Measurements from ENCODE around the gene PSMD14.
"Not testable (repeated sequence)": the region's sequence is repeated elsewhere in the genome, so short reads cannot be mapped to it uniquely, and the experiment has no call there.

Gene PSMD14

DNA sequence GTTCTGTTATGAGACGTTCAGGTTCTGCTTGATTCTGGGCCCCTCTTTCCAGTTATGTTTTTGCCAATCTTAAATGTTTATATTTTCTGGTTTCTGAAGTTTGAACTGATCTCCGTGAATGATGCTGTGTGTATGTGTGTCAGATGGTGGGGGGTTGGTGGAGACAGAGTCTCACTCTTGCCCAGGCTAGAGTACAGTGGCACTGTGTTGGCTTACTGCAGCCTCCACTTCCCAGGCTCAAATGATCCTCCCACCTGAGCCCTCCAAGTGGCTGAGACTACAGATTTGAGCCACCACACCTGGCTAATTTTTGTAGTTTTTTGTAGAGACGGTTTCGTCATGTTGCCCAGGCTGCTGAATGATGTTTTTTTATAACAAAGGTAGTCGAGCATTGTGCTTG, 45.9 kb downstream of the PSMD14 start:
- H3K27ac Mint-ChIP-seq = no peak overlapping the region
- peaks cover 19% of the 10 kb centered on the region for H3K36me3 Mint-ChIP-seq (ENCODE audit: low read depth)
- H3K27me3 Mint-ChIP-seq = no peaks in the 10 kb centered on the region
- peaks cover 14% of the 10 kb centered on the region for H3K4me1 Mint-ChIP-seq
- H3K4me3 Mint-ChIP-seq = no peak overlapping the region
- DNase-seq = no peak
- ATAC-seq = no peak
- H3K9me3 Mint-ChIP-seq = no peaks in the 10 kb centered on the region

- no peak for ATAC-seq
- Mint-ChIP-seq H3K4me1 (peaks cover 14% of the 10 kb centered on the region), H3K27ac (no peak overlapping the region), H3K9me3 (peaks cover 4% of the 10 kb centered on the region), H3K27me3 (no peaks in the 10 kb centered on the region), H3K36me3 (ENCODE audit: low read depth) (peaks cover 21% of the 10 kb centered on the region), H3K4me3 (no peak overlapping the region)
- no peak for DNase-seq
Measured at GRCh38 chr2:161355106-161355505, 46.9 kb downstream of the PSMD14 start.

- peaks cover 14% of the 10 kb centered on the region for H3K4me1 Mint-ChIP-seq
- ATAC-seq (no peak), DNase-seq (no peak)
- H3K27me3 Mint-ChIP-seq = no peaks in the 10 kb centered on the region
- H3K9me3 Mint-ChIP-seq = peaks cover 8% of the 10 kb centered on the region
- H3K4me3 Mint-ChIP-seq = no peak overlapping the region
- H3K36me3 Mint-ChIP-seq (ENCODE audit: low read depth) = peaks cover 24% of the 10 kb centered on the region
- no peak overlapping the region for H3K27ac Mint-ChIP-seq
Measured at GRCh38 chr2:161355983-161356382, 47.8 kb downstream of the PSMD14 start.

DNA sequence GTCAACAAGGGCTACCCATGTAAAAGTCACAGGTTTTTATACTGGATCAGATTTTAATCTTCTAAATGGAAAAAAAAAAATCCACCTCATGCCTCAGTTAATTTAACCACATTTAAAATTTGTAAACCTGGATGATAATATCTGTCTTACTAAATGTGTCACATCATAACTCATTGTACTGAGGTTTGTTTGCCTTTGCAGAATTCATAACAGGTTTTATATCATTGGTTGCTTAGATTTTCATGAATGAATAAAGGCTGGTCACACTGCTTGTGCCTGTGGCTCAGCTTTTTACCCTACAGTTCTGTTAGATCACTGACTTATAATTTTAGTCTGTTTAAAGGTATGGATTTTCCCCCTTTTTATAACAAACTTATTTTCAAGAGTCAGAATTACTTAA, 48.9 kb downstream of the PSMD14 start:
- ATAC-seq = peak; percentile 33

DNA sequence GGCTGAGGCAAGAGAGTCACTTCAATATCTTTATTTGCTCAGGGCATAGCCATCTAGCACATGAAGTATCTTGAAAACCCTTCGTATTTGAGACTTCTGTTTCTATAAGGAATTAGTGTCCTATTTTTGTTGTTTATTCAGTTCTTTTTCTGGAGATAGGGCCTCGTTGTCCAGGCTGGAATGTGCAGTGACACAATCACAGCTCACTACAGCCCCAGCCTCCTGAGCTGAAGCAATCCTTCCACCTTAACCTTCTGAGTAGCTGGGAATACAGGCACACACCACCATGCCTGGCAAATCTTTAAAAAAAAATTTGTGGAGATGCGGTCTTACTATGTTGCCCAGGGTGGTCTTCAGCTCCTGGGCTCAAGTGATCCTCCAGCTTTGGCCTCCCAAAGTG, 50.6 kb downstream of the PSMD14 start:
- Mint-ChIP-seq H3K4me3 (no peak overlapping the region), H3K36me3 (ENCODE audit: low read depth) (peaks cover 46% of the 10 kb centered on the region), H3K9me3 (peaks cover 26% of the 10 kb centered on the region), H3K27ac (no peak overlapping the region), H3K4me1 (peaks cover 8% of the 10 kb centered on the region), H3K27me3 (no peaks in the 10 kb centered on the region)
- ATAC-seq = no peak
- DNase-seq = no peak

More for the DNA sequence above, 48.9 kb downstream of the PSMD14 start:
- no peak for DNase-seq
- H3K4me1 Mint-ChIP-seq = peaks cover 14% of the 10 kb centered on the region
- H3K27me3 Mint-ChIP-seq = no peaks in the 10 kb centered on the region
- H3K27ac Mint-ChIP-seq = no peak overlapping the region
- H3K4me3 Mint-ChIP-seq = no peak overlapping the region
- peaks cover 18% of the 10 kb centered on the region for H3K9me3 Mint-ChIP-seq
- H3K36me3 Mint-ChIP-seq (ENCODE audit: low read depth) = peaks cover 33% of the 10 kb centered on the region

- DNase-seq, ATAC-seq, H3K4me3 Mint-ChIP-seq, H3K4me1 Mint-ChIP-seq, H3K27me3 Mint-ChIP-seq, H3K27ac Mint-ChIP-seq: not testable (repeated sequence)
- Mint-ChIP-seq H3K36me3 (ENCODE audit: low read depth) (peaks cover 41% of the 10 kb centered on the region), H3K9me3 (peaks cover 26% of the 10 kb centered on the region)
Measured at GRCh38 chr2:161360095-161360654, 52.0 kb downstream of the PSMD14 start.

- H3K27me3 Mint-ChIP-seq = no peaks in the 10 kb centered on the region
- no peak overlapping the region for H3K4me3 Mint-ChIP-seq
- H3K27ac Mint-ChIP-seq = no peak overlapping the region
- H3K36me3 Mint-ChIP-seq (ENCODE audit: low read depth) = peaks cover 51% of the 10 kb centered on the region
- ATAC-seq = no peak
- DNase-seq = no peak
- H3K9me3 Mint-ChIP-seq = peaks cover 26% of the 10 kb centered on the region
- H3K4me1 Mint-ChIP-seq = peaks cover 1% of the 10 kb centered on the region
Measured at GRCh38 chr2:161362568-161363166, 54.4 kb downstream of the PSMD14 start.

DNA sequence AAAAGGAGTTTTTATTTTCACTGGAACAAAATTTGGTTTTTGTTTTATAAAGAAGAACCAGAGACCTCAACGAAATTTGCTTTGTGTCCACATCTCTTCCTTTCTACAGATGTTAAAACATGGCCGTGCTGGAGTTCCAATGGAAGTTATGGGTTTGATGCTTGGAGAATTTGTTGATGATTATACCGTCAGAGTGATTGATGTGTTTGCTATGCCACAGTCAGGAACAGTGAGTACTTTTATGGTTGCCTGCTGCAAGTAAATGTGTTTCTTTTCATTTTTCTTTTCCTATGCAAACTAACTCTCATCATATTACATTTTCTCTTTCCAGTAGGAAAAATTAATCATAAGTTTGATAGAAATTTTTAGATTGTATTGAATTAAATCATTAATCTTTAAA, 59.5 kb downstream of the PSMD14 start:
- ATAC-seq (no peak), DNase-seq (no peak)
- H3K27ac Mint-ChIP-seq = no peak overlapping the region
- no peak overlapping the region for H3K4me3 Mint-ChIP-seq
- peaks cover 42% of the 10 kb centered on the region for H3K36me3 Mint-ChIP-seq (ENCODE audit: low read depth)
- peaks cover 7% of the 10 kb centered on the region for H3K9me3 Mint-ChIP-seq
- H3K27me3 Mint-ChIP-seq = no peaks in the 10 kb centered on the region
- H3K4me1 Mint-ChIP-seq = no peaks in the 10 kb centered on the region

GRCh38 chr2:161369311-161369710, 61.1 kb downstream of the PSMD14 start:
- no peak for ATAC-seq
- H3K4me1 Mint-ChIP-seq = no peaks in the 10 kb centered on the region
- H3K36me3 Mint-ChIP-seq (ENCODE audit: low read depth) = peaks cover 36% of the 10 kb centered on the region
- no peak overlapping the region for H3K4me3 Mint-ChIP-seq
- no peak overlapping the region for H3K27ac Mint-ChIP-seq
- H3K27me3 Mint-ChIP-seq = no peaks in the 10 kb centered on the region
- no peaks in the 10 kb centered on the region for H3K9me3 Mint-ChIP-seq
- no peak for DNase-seq

- no peak for DNase-seq
- Mint-ChIP-seq H3K27me3 (no peaks in the 10 kb centered on the region), H3K4me3 (no peak overlapping the region), H3K9me3 (no peaks in the 10 kb centered on the region), H3K36me3 (ENCODE audit: low read depth) (peaks cover 36% of the 10 kb centered on the region), H3K4me1 (no peaks in the 10 kb centered on the region), H3K27ac (no peak overlapping the region)
- ATAC-seq = no peak
Measured at GRCh38 chr2:161370981-161371380, 62.8 kb downstream of the PSMD14 start.

GRCh38 chr2:161371869-161372268, 63.6 kb downstream of the PSMD14 start:
- no peak overlapping the region for H3K4me3 Mint-ChIP-seq
- no peak overlapping the region for H3K27ac Mint-ChIP-seq
- peaks cover 32% of the 10 kb centered on the region for H3K36me3 Mint-ChIP-seq (ENCODE audit: low read depth)
- no peaks in the 10 kb centered on the region for H3K9me3 Mint-ChIP-seq
- H3K27me3 Mint-ChIP-seq = no peaks in the 10 kb centered on the region
- no peak for DNase-seq
- H3K4me1 Mint-ChIP-seq = no peaks in the 10 kb centered on the region
- no peak for ATAC-seq

- Mint-ChIP-seq H3K4me3 (no peak overlapping the region), H3K27ac (no peak overlapping the region), H3K36me3 (ENCODE audit: low read depth) (peaks cover 25% of the 10 kb centered on the region), H3K27me3 (no peaks in the 10 kb centered on the region), H3K9me3 (no peaks in the 10 kb centered on the region), H3K4me1 (no peaks in the 10 kb centered on the region)
- ATAC-seq = no peak
- no peak for DNase-seq
Measured at GRCh38 chr2:161373942-161374341, 65.7 kb downstream of the PSMD14 start.

- H3K4me1 Mint-ChIP-seq = no peaks in the 10 kb centered on the region
- ATAC-seq (no peak), DNase-seq (no peak)
- H3K27me3 Mint-ChIP-seq = no peaks in the 10 kb centered on the region
- H3K9me3 Mint-ChIP-seq = no peaks in the 10 kb centered on the region
- peaks cover 23% of the 10 kb centered on the region for H3K36me3 Mint-ChIP-seq (ENCODE audit: low read depth)
- H3K27ac Mint-ChIP-seq = no peak overlapping the region
- H3K4me3 Mint-ChIP-seq = no peak overlapping the region
Measured at GRCh38 chr2:161374446-161374845, 66.2 kb downstream of the PSMD14 start.

GRCh38 chr2:161379740-161380139, 71.5 kb downstream of the PSMD14 start:
- H3K27ac Mint-ChIP-seq = no peak overlapping the region
- H3K4me3 Mint-ChIP-seq = no peak overlapping the region
- H3K36me3 Mint-ChIP-seq (ENCODE audit: low read depth) = peaks cover 8% of the 10 kb centered on the region
- no peaks in the 10 kb centered on the region for H3K9me3 Mint-ChIP-seq
- DNase-seq (no peak), ATAC-seq (no peak)
- peaks cover 8% of the 10 kb centered on the region for H3K4me1 Mint-ChIP-seq
- no peaks in the 10 kb centered on the region for H3K27me3 Mint-ChIP-seq

DNA sequence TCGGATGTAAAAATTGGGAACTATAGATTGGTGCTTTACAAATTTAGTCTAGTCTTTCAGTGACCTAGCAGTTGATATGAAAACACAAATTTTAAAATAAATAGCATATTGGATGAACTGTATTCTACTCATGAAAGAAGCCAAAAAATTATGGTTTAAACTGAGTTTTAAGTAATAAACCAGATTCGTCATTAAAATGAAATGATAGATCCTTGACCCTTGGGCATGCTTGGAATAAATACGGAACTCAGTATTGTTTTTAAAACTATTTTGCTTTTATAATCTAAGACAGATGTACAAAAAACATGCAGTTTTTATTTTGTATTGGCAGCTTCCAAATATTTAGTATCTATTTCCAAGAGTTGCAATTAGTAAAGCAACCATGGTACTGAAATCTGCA, 73.3 kb downstream of the PSMD14 start:
- H3K4me1 Mint-ChIP-seq = peaks cover 14% of the 10 kb centered on the region
- no peak overlapping the region for H3K27ac Mint-ChIP-seq
- ATAC-seq (no peak), DNase-seq (no peak)
- H3K9me3 Mint-ChIP-seq = no peaks in the 10 kb centered on the region
- H3K4me3 Mint-ChIP-seq = no peak overlapping the region
- no peaks in the 10 kb centered on the region for H3K27me3 Mint-ChIP-seq
- H3K36me3 Mint-ChIP-seq (ENCODE audit: low read depth) = peaks cover 13% of the 10 kb centered on the region

DNA sequence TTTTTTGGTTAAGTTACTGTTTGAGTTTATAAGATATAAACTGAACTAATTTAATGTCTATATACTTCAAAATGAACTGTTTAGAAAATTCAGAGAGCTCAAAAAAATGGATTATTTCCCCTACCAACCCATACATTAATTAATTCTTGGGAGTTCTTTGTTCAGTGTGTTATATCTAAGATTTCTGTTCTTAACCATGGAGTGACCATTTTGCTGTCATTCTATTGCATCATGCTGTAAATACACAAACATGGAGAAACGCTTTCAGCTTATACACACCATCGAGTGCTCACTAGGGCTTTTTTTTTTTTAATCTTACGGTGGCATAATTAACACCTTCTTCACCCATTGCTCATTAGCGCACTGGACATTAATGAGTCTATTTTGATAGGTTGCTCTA, 74.5 kb downstream of the PSMD14 start:
- H3K27ac Mint-ChIP-seq = no peak overlapping the region
- no peaks in the 10 kb centered on the region for H3K9me3 Mint-ChIP-seq
- DNase-seq (no peak), ATAC-seq (no peak)
- no peak overlapping the region for H3K4me3 Mint-ChIP-seq
- peaks cover 19% of the 10 kb centered on the region for H3K36me3 Mint-ChIP-seq (ENCODE audit: low read depth)
- peaks cover 14% of the 10 kb centered on the region for H3K4me1 Mint-ChIP-seq
- no peaks in the 10 kb centered on the region for H3K27me3 Mint-ChIP-seq

All from activated naive CD8-positive, alpha-beta T cell treated with anti-CD3 and anti-CD28 coated beads, Interleukin-2, amount 50 U/mL, for 24 hours (primary cell).